NCI-H1436 treated with DMSO at 0.1 percent for 48 hours (cell line): ENCODE results near the gene CORO2B.

Source experiments
- DNase-seq: peaks from one replicate; lab custom pipeline; 2025; lab: John Stamatoyannopoulos, UW

Gene CORO2B

GRCh38 chr15:68578980-68579935 lies at the start of gene CORO2B:
TSS of gene CORO2B (plus strand) at chr15:68578993. CDS start at chr15:68579263, 270 bp downstream.
- DNase-seq: no peak

DNA sequence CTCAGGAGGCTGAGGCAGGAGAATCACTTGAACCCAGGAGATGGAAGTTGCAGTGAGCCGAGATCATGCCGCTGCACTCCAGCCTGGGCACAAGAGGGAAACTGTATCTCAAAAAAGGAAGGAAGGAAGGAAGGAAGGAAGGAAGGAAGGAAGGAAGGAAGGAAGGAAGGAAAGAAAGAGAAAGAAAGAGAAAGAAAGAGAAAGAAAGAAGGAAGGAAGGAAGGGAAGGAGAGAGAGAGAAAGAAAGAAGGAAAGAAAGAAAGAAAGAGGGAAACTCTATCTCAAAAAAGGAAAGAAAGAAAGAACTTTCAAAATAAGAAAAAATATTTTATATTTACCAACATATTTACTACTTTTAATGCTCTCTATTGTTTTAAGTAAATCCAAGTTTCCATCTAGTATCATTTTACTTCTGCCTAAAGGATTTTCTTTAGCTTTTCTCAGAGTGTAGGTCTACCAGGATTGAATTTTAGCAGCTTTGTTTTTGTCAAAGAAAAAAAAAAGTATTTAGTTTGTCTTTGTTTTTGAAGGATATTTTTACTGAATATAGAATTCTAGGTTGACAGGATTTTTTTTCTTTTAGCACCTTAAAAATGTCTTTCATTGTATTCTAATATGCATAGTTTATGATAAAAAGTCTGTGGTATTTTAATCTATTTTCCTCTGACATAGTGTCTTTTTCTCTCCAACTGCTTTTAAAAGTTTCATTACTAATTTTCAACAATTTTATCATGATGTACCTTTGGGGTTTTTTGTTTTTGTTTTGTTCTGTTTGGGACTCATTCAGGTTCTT lies 47.2 kb upstream of the CORO2B start:
- no peak for DNase-seq

- no peak for DNase-seq
These were observed 42.3 kb upstream of the CORO2B start for GRCh38 chr15:68536331-68537095.

- DNase-seq: no peak
These were observed 41.7 kb upstream of the CORO2B start for GRCh38 chr15:68537097-68537496.

GRCh38 chr15:68537506-68537905 lies 41.3 kb upstream of the CORO2B start:
- no peak for DNase-seq

- DNase-seq: no peak
These were observed 40.5 kb upstream of the CORO2B start for GRCh38 chr15:68538311-68538710.

DNA sequence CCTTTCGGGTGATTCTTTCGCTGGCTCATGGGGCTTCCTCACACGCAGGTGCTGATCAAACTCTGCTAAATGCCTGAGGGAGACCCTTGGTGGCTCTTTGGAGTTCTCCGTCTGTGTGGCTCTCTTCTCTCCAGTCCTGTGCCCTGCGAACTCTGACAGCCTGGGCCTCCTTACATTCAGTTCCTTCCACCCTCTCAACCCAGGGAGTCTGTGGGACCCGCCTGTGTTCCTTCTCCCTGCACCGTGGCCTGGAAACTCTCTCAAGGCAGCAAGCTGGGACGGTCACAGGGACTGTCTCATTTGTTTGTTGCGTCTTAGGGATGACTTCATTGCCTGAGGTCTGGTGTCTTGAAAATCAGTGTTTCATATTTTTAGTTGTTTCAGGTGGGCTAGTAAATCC lies 37.0 kb upstream of the CORO2B start:
- no peak for DNase-seq

GRCh38 chr15:68542348-68542747 lies 36.4 kb upstream of the CORO2B start:
- DNase-seq: no peak

DNA sequence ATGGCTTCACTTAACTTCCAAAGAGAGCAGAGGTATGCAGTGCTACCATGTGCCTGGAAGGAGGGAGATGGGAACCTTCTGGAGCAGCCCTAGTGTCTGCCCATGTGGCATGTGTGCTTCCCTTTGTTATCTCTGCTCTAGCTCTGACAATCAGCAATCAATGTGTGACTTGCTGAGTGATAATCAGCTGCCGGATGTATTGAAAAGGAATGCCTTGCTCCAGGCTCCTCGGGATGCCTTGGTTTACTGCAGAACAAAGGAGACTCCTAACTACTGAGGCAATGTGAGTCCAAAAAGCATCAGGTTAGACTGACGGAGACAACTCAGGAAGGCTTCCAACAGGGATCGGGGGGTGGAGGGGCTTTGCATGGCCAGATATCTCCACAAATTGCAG lies 36.0 kb upstream of the CORO2B start:
- no peak for DNase-seq

DNA sequence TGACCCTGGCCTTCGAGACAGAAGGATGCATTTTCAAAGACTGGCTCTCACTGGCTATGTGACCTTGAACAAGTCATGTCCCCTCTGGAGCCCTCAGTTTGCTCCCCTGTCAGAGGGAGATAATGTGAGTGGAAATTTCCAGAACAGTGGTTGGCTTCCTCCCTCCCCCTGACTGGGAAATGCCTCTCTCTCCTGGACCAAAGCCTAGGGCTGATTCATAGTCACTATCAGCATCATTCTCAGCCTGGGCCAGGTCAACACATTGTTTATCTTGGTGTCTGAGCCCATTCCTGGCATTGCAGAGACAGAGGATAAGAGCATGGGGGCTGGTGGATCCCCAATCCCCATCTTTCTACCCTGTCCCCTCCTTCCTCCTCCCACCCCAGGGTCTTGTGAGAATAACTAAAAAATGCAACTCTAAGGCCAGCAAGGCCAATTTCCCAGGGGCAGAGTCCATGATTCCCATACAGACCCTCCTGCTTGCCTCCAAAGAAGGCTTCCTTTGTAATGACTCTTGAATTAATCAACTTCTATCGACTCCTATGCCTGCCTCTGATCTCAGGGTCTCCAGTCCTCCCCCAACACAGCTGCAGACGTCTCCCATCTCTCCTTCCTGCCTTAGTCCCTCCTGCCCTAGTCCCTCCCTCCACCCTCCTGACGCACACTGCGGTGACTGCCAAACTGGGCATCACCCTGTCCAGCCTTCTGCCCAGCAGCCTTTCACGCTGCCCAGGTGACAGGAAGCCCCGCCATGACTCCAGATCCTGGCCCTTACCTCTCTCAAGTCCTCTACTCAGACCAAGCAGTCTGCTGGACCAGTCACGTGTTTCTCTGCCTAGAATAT lies 35.4 kb upstream of the CORO2B start:
- DNase-seq: no peak

- DNase-seq: no peak
These were observed 32.5 kb upstream of the CORO2B start for GRCh38 chr15:68546318-68546717.

DNA sequence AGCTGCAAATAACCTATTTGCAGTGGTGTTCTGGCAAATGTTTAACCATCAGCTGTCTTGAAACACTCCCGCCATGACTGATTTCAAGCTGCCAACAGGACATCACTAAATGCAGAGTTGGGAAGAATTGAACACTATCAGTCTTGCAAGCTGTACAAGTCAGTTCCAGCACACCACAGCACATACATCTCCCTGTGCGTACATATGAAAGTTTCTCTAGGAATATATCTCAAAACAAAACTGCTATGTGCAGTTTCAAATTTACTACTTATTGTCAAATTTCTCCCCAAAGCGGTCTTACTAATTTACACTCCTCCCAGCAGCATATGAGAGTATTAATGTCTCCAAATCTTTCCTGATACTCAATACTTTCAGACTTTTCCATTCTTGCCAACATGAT lies 30.4 kb upstream of the CORO2B start:
- DNase-seq: no peak

GRCh38 chr15:68550004-68550403 lies 28.8 kb upstream of the CORO2B start:
- no peak for DNase-seq

- DNase-seq: no peak
These were observed 28.1 kb upstream of the CORO2B start for GRCh38 chr15:68550498-68551295.

DNA sequence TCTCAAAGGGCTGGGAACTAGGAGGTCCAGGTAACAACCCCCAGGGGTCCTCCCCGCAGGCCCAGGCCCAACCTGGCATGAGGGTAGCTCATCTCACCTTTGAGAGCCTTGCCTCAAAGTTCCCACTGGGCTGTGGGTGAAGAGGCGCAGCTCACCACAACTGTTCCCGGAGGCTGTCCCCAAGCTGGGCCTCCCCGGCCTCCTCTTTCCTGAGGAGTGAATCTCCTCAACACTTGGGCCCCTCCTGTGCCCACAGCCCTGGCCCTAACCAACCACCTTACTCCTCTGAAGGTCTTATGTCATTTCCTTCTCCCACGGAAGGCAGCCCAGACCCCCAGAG lies 27.5 kb upstream of the CORO2B start:
- DNase-seq: no peak

- DNase-seq: no peak
These were observed 26.4 kb upstream of the CORO2B start for GRCh38 chr15:68552344-68552743.

DNA sequence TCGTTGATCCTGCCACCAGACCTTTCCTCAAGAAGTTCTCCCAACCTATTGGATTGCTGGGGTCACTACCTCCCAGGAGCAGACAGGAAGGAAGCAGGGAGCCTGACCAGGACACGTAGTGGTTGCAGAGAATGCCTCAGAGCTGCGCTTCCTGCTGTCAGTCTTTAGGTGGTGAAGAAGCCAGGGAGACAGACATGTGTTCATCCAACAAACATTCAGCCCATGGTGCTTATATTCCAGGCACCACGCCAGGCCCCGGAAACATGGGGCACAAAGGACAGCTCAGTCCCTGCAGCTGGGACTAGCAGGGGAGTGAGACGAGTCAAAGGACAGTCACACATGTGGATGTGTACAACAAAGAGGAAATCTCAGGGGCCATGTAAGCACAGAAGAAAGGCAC lies 26.0 kb upstream of the CORO2B start:
- DNase-seq: no peak

GRCh38 chr15:68553314-68553993 lies 25.3 kb upstream of the CORO2B start:
- no peak for DNase-seq

GRCh38 chr15:68553994-68554720 lies 24.6 kb upstream of the CORO2B start:
- DNase-seq: peak; percentile 48
